HCT116 (cell line): Measurements from ENCODE around the gene RNF214. TPM values are rescaled to one million over a fixed set of nuclear protein-coding genes. Genes with fewer than 3 reads are reported as not detected.

Source experiments
- ATAC-seq: fragments of 200-7000 bp; cut with Tn5 transposase; 2 replicates; pipeline ENCODE4 v1.9.1; 2020; ENCODE audit warnings: mild to moderate bottlenecking, moderate library complexity
- BruUV-seq: library from RNA; stranded (reverse); fragments of 400-500 nt; replicated peaks from 2 replicates; lab custom pipeline; 2021; lab: Mats Ljungman, UMichigan
- CTCF ChIA-PET: fragments of 300-600 bp; sonication (Branson Sonifier 250); formaldehyde crosslinking; loops from one replicate; lab custom pipeline; 2021; ENCODE audit warnings: antibody characterized with exemption; lab: Charles Lee
- POLR2A ChIA-PET: fragments of 300-600, 350-600 bp; sonication (Branson Sonifier 250); formaldehyde crosslinking; loops from one replicate; lab custom pipeline; 2021; ENCODE audit warnings: antibody characterized with exemption; lab: Charles Lee
- RAD21 ChIA-PET, 2 experiments: fragments of 300-600 bp; sonication (Branson Sonifier 250); formaldehyde crosslinking; loops; one replicate each; lab custom pipeline; 2023; ENCODE audit warnings: low total read pairs in 2 of 2; ENCODE audit not compliant: uncharacterized antibody in 2 of 2, unreplicated experiment in 2 of 2, low non-redundant PET in 1 of 2; lab: Charles Lee
- DNase-seq: peaks from one replicate; pipeline ENCODE4 v3.0.0-alpha.2; 2010; ENCODE audit warnings: low read depth, low spot score
- H2AFZ ChIP-seq: fragments of 200-600 bp; shearing (Covaris generic), sonication (generic); 2 replicates; pipeline ENCODE4 v1.6.1; 2017; ENCODE audit warnings: low read depth, mixed run types, mixed read lengths, antibody characterized with exemption, low read length; ENCODE audit not compliant: poor library complexity, severe bottlenecking
- H3K27ac ChIP-seq: 2 replicates; pipeline ENCODE4 v1.5.1; 2012; ENCODE audit warnings: low read depth, low read length
- H3K27me3 ChIP-seq: fragments of 200-600 bp; sonication (generic); 2 replicates; pipeline ENCODE4 v1.6.1; 2016; ENCODE audit warnings: mixed run types, low read length, mixed read lengths; ENCODE audit not compliant: insufficient read depth
- H3K36me3 ChIP-seq, 2 experiments: fragments of 200-500 bp in 1 of 2; fragments of 200-600 bp in 1 of 2; sonication (Bioruptor generic) in 1 of 2; sonication (generic) in 1 of 2; 2 replicates each; pipeline versions ENCODE4 v1.5.1 to v1.6.1; 2014 to 2016; ENCODE audit warnings: low read length in 2 of 2, inconsistent platforms in 1 of 2, mixed read lengths in 1 of 2, mixed run types in 1 of 2; ENCODE audit not compliant: insufficient read depth in 2 of 2, control insufficient read depth in 1 of 2
- H3K4me1 ChIP-seq, 2 experiments: fragments of 200-600 bp in 1 of 2; sonication (generic) in 1 of 2; 2 replicates each; pipeline versions ENCODE4 v1.5.1 to v1.6.1; 2012 to 2017; ENCODE audit warnings: low read length in 2 of 2, inconsistent platforms in 1 of 2, mild to moderate bottlenecking in 1 of 2, mixed read lengths in 1 of 2, mixed run types in 1 of 2, moderate library complexity in 1 of 2; ENCODE audit not compliant: insufficient read depth in 2 of 2, control insufficient read depth in 1 of 2
- H3K4me2 ChIP-seq: fragments of 200-600 bp; sonication (generic); 2 replicates; pipeline ENCODE4 v1.6.1; 2017; ENCODE audit warnings: mixed run types, low read length, mixed read lengths
- H3K4me3 ChIP-seq, 2 experiments: fragments of 200-600 bp in 1 of 2; sonication (generic) in 1 of 2; replicated peaks in 1 of 2; 2 replicates each; pipeline ENCODE4 v1.5.1; 2011 to 2016; ENCODE audit warnings: low read length in 2 of 2, control low read depth in 1 of 2, low read depth in 1 of 2, mild to moderate bottlenecking in 1 of 2, mixed read lengths in 1 of 2, mixed run types in 1 of 2
- H3K79me2 ChIP-seq: fragments of 200-600 bp; sonication (generic); 2 replicates; pipeline ENCODE4 v1.6.1; 2017; ENCODE audit warnings: mild to moderate bottlenecking, mixed run types, low read length, moderate library complexity, mixed read lengths; ENCODE audit not compliant: insufficient read depth
- H3K9ac ChIP-seq: fragments of 200-600 bp; sonication (generic); 2 replicates; pipeline ENCODE4 v1.6.1; 2016; ENCODE audit warnings: low read length, mixed read lengths
- H3K9me2 ChIP-seq: fragments of 200-600 bp; sonication (generic), shearing (Covaris generic); 2 replicates; pipeline ENCODE4 v1.6.1; 2017; ENCODE audit warnings: mixed run types, mild to moderate bottlenecking, moderate library complexity; ENCODE audit not compliant: insufficient read depth
- H3K9me3 ChIP-seq, 2 experiments: fragments of 200-500 bp in 1 of 2; fragments of 200-600 bp in 1 of 2; sonication (Bioruptor generic) in 1 of 2; sonication (generic) in 1 of 2; 2 replicates each; pipeline ENCODE4 v1.6.1; 2014 to 2017; ENCODE audit warnings: low read length in 2 of 2, mixed read lengths in 2 of 2, inconsistent platforms in 1 of 2, low read depth in 1 of 2, mild to moderate bottlenecking in 1 of 2, mixed run types in 1 of 2, moderate library complexity in 1 of 2; ENCODE audit not compliant: control insufficient read depth in 1 of 2, insufficient read depth in 1 of 2
- H4K20me1 ChIP-seq: fragments of 200-600 bp; sonication (generic), shearing (Covaris generic); 2 replicates; pipeline ENCODE4 v1.6.1; 2017; ENCODE audit warnings: mixed run types, mild to moderate bottlenecking, moderate library complexity; ENCODE audit not compliant: insufficient read depth
- CEBPB ChIP-seq: IDR thresholded peaks from 2 replicates; pipeline ENCODE4 v1.6.1; 2012; ENCODE audit warnings: low read depth
- EGR1 ChIP-seq: IDR thresholded peaks from 2 replicates; pipeline ENCODE4 v1.6.1; 2012; ENCODE audit warnings: low read depth
- ELF1 ChIP-seq: IDR thresholded peaks from 2 replicates; pipeline ENCODE4 v1.6.1; 2012; ENCODE audit warnings: low read depth, borderline replicate concordance
- EZH2phosphoT487 ChIP-seq: fragments of 200-600 bp; IDR thresholded peaks from 2 replicates; pipeline ENCODE4 v1.6.1; 2018; ENCODE audit warnings: antibody characterized with exemption, borderline replicate concordance
- FOSL1 ChIP-seq: IDR thresholded peaks from 2 replicates; pipeline ENCODE4 v1.6.1; 2012; ENCODE audit warnings: low read depth
- JUND ChIP-seq: IDR thresholded peaks from 2 replicates; pipeline ENCODE4 v1.6.1; 2012
- POLR2A ChIP-seq: IDR thresholded peaks from 2 replicates; pipeline ENCODE4 v1.7.0; 2011; ENCODE audit warnings: borderline replicate concordance; ENCODE audit not compliant: insufficient read depth, insufficient read length; ENCODE audit errors: extremely low read depth
- POLR2AphosphoS5 ChIP-seq: IDR thresholded peaks from 2 replicates; pipeline ENCODE4 v1.6.1; 2011; ENCODE audit warnings: mild to moderate bottlenecking, low read depth, low read length, moderate library complexity
- RAD21 ChIP-seq: IDR thresholded peaks from 2 replicates; pipeline ENCODE4 v1.6.1; 2012; ENCODE audit warnings: low read depth, mild to moderate bottlenecking
- SIN3A ChIP-seq: IDR thresholded peaks from 2 replicates; pipeline ENCODE4 v1.6.1; 2012; ENCODE audit warnings: low read depth
- SP1 ChIP-seq: IDR thresholded peaks from 2 replicates; pipeline ENCODE4 v1.6.1; 2012; ENCODE audit warnings: low read depth
- SRF ChIP-seq: IDR thresholded peaks from 2 replicates; pipeline ENCODE4 v1.6.1; 2012; ENCODE audit warnings: low read depth
- TCF7L2 ChIP-seq: IDR thresholded peaks from 2 replicates; pipeline ENCODE4 v1.7.0; 2011; ENCODE audit warnings: borderline replicate concordance, inconsistent platforms; ENCODE audit not compliant: insufficient read depth, insufficient read length; ENCODE audit errors: extremely low read depth
- YY1 ChIP-seq: IDR thresholded peaks from 2 replicates; pipeline ENCODE4 v1.6.1; 2011; ENCODE audit warnings: low read length, low read depth, moderate library complexity, mild to moderate bottlenecking; ENCODE audit not compliant: insufficient replicate concordance; ENCODE audit errors: extremely low read depth
- ZBTB33 ChIP-seq: IDR thresholded peaks from 2 replicates; pipeline ENCODE4 v1.6.1; 2011; ENCODE audit warnings: mild to moderate bottlenecking, low read length, moderate library complexity; ENCODE audit not compliant: insufficient replicate concordance; ENCODE audit errors: extremely low read depth
- ZFX ChIP-seq: fragments of 450-650 bp; IDR thresholded peaks from 2 replicates; pipeline ENCODE4 v1.6.1; 2017
- ZNF274 ChIP-seq: fragments of 200-500 bp; sonication (Bioruptor generic); IDR thresholded peaks from 2 replicates; pipeline ENCODE4 v1.6.1; 2014; ENCODE audit warnings: mild to moderate bottlenecking, low read depth, low read length, inconsistent platforms
- intact Hi-C: fragments of 100-400 bp; cut with micrococcal nuclease; formaldehyde crosslinking; loops from 2 replicates; pipeline ENCODE4 v1.10.0; 2022
- total RNA-seq: library from RNA; stranded (reverse); gene quantifications from one replicate; pipeline ENCODE4 v1.2.1, GENCODE V29; 2021; ENCODE audit not compliant: unreplicated experiment

The RNF214 gene
- total RNA-seq, 1 experiment from 2014 or later, result 29.3 TPM

DNA sequence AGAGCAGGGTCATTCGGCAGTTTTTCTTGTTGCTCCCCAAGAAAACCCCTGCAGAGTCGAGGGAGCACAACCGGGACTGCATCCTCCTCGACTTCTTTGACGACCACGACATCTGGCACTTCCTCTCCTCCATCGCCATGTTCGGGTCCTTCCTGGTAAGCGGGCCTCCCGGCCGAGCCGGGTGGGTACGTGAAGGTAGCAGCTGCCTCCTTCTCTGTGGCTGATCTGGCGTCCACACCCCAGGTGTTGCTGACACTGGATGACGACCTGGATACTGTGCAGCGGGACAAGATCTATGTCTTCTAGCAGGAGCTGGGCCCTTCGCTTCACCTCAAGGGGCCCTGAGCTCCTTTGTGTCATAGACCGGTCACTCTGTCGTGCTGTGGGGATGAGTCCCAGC, 36.7 kb upstream of the RNF214 start:
- no peak overlapping the region for H3K4me2 ChIP-seq
- BruUV-seq, result no TSS peak
- H3K4me1 ChIP-seq, result peaks cover 13 to 26% of the 10 kb centered on the region in 2 experiments
- TF ChIP-seq FOSL1 (no peak), SRF (no peak), CEBPB (no peak), SIN3A (no peak), YY1 (no peak)
- no peak overlapping the region for H3K27ac ChIP-seq
- no peak overlapping the region for H3K4me3 ChIP-seq
- intact Hi-C loops, result no loop called here
- H2AFZ ChIP-seq, result no peak overlapping the region
- ChIA-PET POLR2A (no interaction called here), CTCF (no interaction called here), RAD21 (no interaction called here)
- H4K20me1 ChIP-seq, result no peaks in the 10 kb centered on the region
- H3K9ac ChIP-seq, result no peak overlapping the region
- ATAC-seq (no peak), DNase-seq (no peak)
- H3K36me3 ChIP-seq, result no peaks in the 10 kb centered on the region
- no peaks in the 10 kb centered on the region for H3K9me3 ChIP-seq
- H3K27me3 ChIP-seq, result no peaks in the 10 kb centered on the region
- H3K79me2 ChIP-seq, result no peaks in the 10 kb centered on the region
- no peaks in the 10 kb centered on the region for H3K9me2 ChIP-seq

- no peak overlapping the region for H3K27ac ChIP-seq
- ChIA-PET POLR2A (no interaction called here), RAD21 (interaction anchor here in 1 of 2 experiments (0.5 kb wide), 1 partner anchor 91 kb away, joined by 4 read pairs; no protein-coding TSS in a partner anchor), CTCF (interaction anchor here (0.7 to 1.0 kb wide), 2 partner anchors 16 to 25 kb away, joined by 3 to 4 read pairs; no protein-coding TSS in a partner anchor)
- H3K79me2 ChIP-seq, result no peaks in the 10 kb centered on the region
- no peaks in the 10 kb centered on the region for H4K20me1 ChIP-seq
- ATAC-seq (no peak), DNase-seq (no peak)
- no peak overlapping the region for H3K4me2 ChIP-seq
- H3K4me1 ChIP-seq, result peaks cover 13 to 26% of the 10 kb centered on the region in 2 experiments
- no TSS peak for BruUV-seq
- H3K36me3 ChIP-seq, result no peaks in the 10 kb centered on the region
- H2AFZ ChIP-seq, result no peak overlapping the region
- TF ChIP-seq SP1, result no peak
- TF ChIP-seq CEBPB, result no peak
- TF ChIP-seq EGR1, result no peak
- no peak for TF ChIP-seq TCF7L2
- no peak for TF ChIP-seq ELF1
- no peak for TF ChIP-seq FOSL1
- TF ChIP-seq ZBTB33, result no peak
- TF ChIP-seq RAD21, result no peak
- TF ChIP-seq ZNF274, result no peak
- TF ChIP-seq JUND, result no peak
- TF ChIP-seq POLR2A, result no peak
- TF ChIP-seq ZFX, result no peak
- TF ChIP-seq POLR2AphosphoS5, result no peak
- no peak for TF ChIP-seq EZH2phosphoT487
- intact Hi-C loops, result no loop called here
- no peak overlapping the region for H3K9ac ChIP-seq
- H3K27me3 ChIP-seq, result no peaks in the 10 kb centered on the region
- H3K9me3 ChIP-seq, result no peaks in the 10 kb centered on the region
- no peak overlapping the region for H3K4me3 ChIP-seq
- H3K9me2 ChIP-seq, result no peaks in the 10 kb centered on the region
Measured at GRCh38 chr11:117197006-117197405, 35.5 kb upstream of the RNF214 start.
